OCI-LY3 (cell line): Measurements from ENCODE around the gene SCAND1.

Experiments used
- H2AFZ ChIP-seq: fragments of 200-600, 300-600 bp; shearing (Covaris generic); 2 replicates; pipeline ENCODE4 v1.6.0; 2014; ENCODE audit warnings: antibody characterized with exemption, low read depth, low read length
- H3K27ac ChIP-seq: fragments of 200-600, 300-600 bp; sonication (generic); 2 replicates; pipeline ENCODE4 v1.5.1; 2014; ENCODE audit warnings: mild to moderate bottlenecking, low read length, moderate library complexity, mixed read lengths
- H3K27me3 ChIP-seq: fragments of 200-600, 300-600 bp; sonication (generic); 2 replicates; pipeline ENCODE4 v1.6.1; 2014; ENCODE audit warnings: low read depth, low read length, mixed read lengths
- H3K36me3 ChIP-seq: fragments of 200-600, 300-600 bp; sonication (generic); replicated peaks from 2 replicates; pipeline ENCODE3; 2014; ENCODE audit warnings: low read depth, low read length, mixed read lengths
- H3K4me1 ChIP-seq: fragments of 300-600, 200-600 bp; sonication (generic); 2 replicates; pipeline ENCODE4 v1.6.1; 2014; ENCODE audit warnings: low read length, mixed read lengths
- H3K4me2 ChIP-seq: fragments of 200-600, 300-600 bp; sonication (generic); 2 replicates; pipeline ENCODE4 v1.6.1; 2014; ENCODE audit warnings: low read length, mixed read lengths
- H3K4me3 ChIP-seq: fragments of 300-600, 200-600 bp; sonication (generic); 2 replicates; pipeline ENCODE4 v1.5.1; 2014; ENCODE audit warnings: antibody characterized with exemption, mild to moderate bottlenecking, low read length, moderate library complexity
- H3K79me2 ChIP-seq: fragments of 300-600, 200-600 bp; shearing (Covaris generic); 2 replicates; pipeline ENCODE4 v1.6.1; 2014; ENCODE audit warnings: mild to moderate bottlenecking, low read length, mixed read lengths
- H3K9ac ChIP-seq: fragments of 300-600, 200-600 bp; shearing (Covaris generic); 2 replicates; pipeline ENCODE4 v1.6.0; 2014; ENCODE audit warnings: mild to moderate bottlenecking, low read length, moderate library complexity
- H3K9me3 ChIP-seq: fragments of 200-600, 300-600 bp; shearing (Covaris generic); 2 replicates; pipeline ENCODE4 v1.6.1; 2014; ENCODE audit warnings: low read length, mixed read lengths; ENCODE audit not compliant: insufficient read depth
- H4K20me1 ChIP-seq: fragments of 200-600, 300-600 bp; sonication (generic); 2 replicates; pipeline ENCODE4 v1.6.1; 2016; ENCODE audit warnings: low read length, mixed read lengths; ENCODE audit not compliant: insufficient read depth
- EZH2phosphoT487 ChIP-seq: fragments of 200-600 bp; shearing (Covaris generic); IDR thresholded peaks from 2 replicates; pipeline ENCODE4 v1.6.1; 2018; ENCODE audit warnings: antibody characterized with exemption, mixed run types, low read depth
- TF ChIP-seq, protein P1 (sequence below): fragments of 200-600, 300-600 bp; sonication (generic); IDR thresholded peaks from 2 replicates; pipeline ENCODE4 v1.5.1; 2014; ENCODE audit warnings: antibody characterized with exemption, low read length, low read depth

SCAND1 gene

DNA sequence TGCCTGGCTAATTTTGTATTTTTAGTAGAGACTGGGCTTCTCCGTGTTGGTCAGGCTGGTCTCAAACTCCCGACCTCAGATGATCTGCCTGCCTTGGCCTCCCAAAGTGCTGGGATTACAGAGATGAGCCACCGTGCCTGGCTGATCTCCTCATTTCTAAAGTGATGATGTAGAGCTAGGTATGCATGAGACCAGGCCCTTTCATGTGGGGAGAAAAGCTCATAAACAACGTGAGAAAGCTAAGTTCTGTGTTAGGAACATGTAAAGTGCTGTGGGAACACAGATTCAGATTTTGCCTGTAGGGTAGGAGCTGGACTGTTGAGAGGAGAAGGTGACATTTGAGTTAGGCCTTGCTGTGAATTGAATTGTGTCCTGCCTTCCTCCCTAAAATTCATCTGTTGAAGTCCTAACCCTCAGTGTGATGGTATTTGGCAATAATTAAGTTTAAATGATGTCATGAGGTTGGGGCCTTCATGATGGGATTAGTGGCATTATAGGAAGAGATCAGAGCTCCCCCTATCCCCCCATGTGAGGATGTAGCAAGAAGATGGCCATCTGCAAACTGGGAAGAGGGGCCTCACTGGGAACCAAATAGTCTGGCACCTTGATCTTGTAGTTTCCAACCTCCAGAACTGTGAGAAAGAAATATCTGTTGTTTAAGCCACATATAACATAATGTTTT, 49.2 kb downstream of the SCAND1 start:
- H3K4me1 ChIP-seq: peaks cover 22% of the 10 kb centered on the region
- no peak overlapping the region for H3K4me3 ChIP-seq
- peaks cover 48% of the 10 kb centered on the region for H4K20me1 ChIP-seq
- H3K27ac ChIP-seq: no peak overlapping the region
- H3K36me3 ChIP-seq: peaks cover 27% of the 10 kb centered on the region
- no peak overlapping the region for H3K9ac ChIP-seq
- H3K79me2 ChIP-seq: no peaks in the 10 kb centered on the region
- H2AFZ ChIP-seq: no peak overlapping the region
- no peak for TF ChIP-seq EZH2phosphoT487
- TF ChIP-seq, protein P1, sequence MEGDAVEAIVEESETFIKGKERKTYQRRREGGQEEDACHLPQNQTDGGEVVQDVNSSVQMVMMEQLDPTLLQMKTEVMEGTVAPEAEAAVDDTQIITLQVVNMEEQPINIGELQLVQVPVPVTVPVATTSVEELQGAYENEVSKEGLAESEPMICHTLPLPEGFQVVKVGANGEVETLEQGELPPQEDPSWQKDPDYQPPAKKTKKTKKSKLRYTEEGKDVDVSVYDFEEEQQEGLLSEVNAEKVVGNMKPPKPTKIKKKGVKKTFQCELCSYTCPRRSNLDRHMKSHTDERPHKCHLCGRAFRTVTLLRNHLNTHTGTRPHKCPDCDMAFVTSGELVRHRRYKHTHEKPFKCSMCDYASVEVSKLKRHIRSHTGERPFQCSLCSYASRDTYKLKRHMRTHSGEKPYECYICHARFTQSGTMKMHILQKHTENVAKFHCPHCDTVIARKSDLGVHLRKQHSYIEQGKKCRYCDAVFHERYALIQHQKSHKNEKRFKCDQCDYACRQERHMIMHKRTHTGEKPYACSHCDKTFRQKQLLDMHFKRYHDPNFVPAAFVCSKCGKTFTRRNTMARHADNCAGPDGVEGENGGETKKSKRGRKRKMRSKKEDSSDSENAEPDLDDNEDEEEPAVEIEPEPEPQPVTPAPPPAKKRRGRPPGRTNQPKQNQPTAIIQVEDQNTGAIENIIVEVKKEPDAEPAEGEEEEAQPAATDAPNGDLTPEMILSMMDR: no peak
- no peaks in the 10 kb centered on the region for H3K27me3 ChIP-seq
- H3K9me3 ChIP-seq: no peaks in the 10 kb centered on the region
- no peak overlapping the region for H3K4me2 ChIP-seq

DNA sequence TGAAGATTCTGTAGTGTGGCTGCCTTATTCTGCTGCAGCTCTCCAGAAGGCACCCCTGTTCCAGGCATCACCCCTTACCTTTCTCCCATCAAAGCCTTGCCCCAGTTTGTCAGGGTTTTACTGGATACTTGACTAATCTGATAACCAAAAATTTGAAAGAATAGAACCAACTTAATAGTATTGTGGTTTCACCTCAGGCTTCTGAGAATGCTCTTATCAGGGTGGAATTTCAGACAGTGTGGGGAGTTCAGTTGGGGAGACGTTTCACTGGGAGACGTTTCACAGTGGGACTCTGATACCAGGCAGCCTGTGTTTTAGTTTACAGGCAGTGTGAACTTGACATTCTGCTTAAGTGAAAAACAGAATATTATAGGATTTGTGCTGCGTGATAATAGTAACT, 50.5 kb downstream of the SCAND1 start:
- no peak overlapping the region for H2AFZ ChIP-seq
- H3K9ac ChIP-seq: no peak overlapping the region
- no peaks in the 10 kb centered on the region for H3K9me3 ChIP-seq
- TF ChIP-seq, protein P1: no peak
- TF ChIP-seq EZH2phosphoT487: no peak
- no peaks in the 10 kb centered on the region for H3K27me3 ChIP-seq
- no peak overlapping the region for H3K27ac ChIP-seq
- no peaks in the 10 kb centered on the region for H3K79me2 ChIP-seq
- H3K4me3 ChIP-seq: no peak overlapping the region
- H3K4me1 ChIP-seq: peaks cover 10% of the 10 kb centered on the region
- no peak overlapping the region for H3K4me2 ChIP-seq
- peaks cover 36% of the 10 kb centered on the region for H4K20me1 ChIP-seq
- peaks cover 34% of the 10 kb centered on the region for H3K36me3 ChIP-seq
